HG02588 (cell line): ENCODE measurements around the gene JARID2.

Experiments
- ATAC-seq: cut with Tn5 transposase; IDR thresholded peaks from one replicate; pipeline ENCODE4 v1.9.1; 2021; ENCODE audit warnings: mild to moderate bottlenecking, moderate library complexity; ENCODE audit not compliant: unreplicated experiment

JARID2 gene

GRCh38 chr6:15433511-15433861 is 187.6 kb downstream of the JARID2 start:
- no peak for ATAC-seq

- ATAC-seq, result no peak
Observed at GRCh38 chr6:15434263-15434662, 188.4 kb downstream of the JARID2 start.

DNA sequence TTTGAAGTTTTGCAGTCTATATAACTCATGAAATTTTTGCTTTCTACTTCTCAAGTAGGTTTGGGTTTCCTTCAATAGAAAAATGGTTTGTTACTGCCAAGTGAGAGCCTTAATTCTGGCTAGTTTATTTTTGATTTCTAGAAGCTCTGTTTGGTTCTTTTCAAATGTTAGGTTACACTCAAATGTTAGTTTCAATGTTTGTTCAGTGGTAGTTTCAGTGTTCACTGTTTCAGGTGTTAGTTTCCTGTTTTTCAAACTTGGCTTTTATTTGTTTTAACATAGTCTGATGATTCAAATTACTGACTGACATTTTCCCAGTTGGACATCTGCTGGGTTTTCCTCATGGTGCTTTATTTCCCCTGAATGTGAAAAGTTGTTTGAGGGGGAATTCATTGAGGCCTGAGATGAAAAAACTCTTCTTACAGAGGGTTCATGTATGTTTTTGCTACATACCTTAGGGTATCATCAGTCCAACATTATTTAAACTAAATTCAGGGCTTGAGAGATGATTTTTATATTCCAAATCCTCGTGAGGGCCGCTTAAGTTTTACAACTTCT is 189.0 kb downstream of the JARID2 start:
- ATAC-seq, result no peak

GRCh38 chr6:15435468-15435867 is 189.6 kb downstream of the JARID2 start:
- ATAC-seq, result no peak

DNA sequence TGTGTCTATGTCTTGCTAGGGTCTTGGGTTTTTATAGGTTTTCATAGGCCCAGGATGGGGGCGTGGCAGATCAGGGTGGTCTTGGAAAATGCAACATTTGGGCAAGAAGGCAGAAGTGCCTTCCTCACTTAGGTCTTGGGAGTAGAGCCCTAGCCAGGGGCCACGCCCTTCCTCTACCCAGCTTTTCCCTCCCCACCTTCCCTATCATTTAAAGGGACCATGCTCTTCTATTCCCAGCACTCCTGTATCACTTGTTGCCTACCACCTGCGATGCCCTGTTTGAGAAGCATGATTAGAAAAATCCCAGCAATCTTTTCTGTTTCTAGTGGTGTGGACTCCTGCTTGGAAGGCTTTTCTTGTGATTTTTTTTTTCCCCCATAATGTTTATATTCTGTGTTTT is 190.6 kb downstream of the JARID2 start:
- no peak for ATAC-seq

GRCh38 chr6:15437090-15437635 is 191.3 kb downstream of the JARID2 start:
- ATAC-seq, result no peak

DNA sequence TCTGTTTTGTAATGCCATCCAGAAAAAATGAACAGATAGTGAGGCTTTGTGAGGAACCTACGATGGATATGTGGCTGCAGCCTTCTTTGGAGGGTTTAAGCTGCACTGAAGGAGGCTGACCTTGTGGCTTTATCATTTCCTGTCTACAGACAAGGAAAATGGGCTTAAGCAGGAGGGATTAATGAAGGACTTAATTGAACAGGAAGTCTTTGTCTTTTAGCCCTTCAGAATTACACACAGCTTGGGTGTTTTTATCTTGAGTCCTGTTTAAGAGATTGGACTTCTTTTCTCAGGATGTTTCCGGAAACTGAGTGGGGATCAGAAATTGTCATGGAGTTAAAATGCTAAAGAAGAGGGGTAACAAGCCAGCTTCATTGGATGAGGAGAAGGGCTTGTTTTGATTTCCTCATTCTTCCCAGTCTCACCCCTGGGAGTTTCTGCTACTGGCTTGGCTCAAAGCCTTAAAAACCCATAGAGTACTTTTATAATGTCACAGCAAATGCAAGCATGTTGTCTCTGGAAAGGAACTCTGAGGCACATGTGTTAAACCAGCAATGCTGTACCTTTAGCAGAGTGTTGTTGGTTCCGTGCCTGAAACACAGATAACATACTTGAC is 193.6 kb downstream of the JARID2 start:
- no peak for ATAC-seq

- ATAC-seq, result no peak
Observed at GRCh38 chr6:15440040-15440439, 194.2 kb downstream of the JARID2 start.

DNA sequence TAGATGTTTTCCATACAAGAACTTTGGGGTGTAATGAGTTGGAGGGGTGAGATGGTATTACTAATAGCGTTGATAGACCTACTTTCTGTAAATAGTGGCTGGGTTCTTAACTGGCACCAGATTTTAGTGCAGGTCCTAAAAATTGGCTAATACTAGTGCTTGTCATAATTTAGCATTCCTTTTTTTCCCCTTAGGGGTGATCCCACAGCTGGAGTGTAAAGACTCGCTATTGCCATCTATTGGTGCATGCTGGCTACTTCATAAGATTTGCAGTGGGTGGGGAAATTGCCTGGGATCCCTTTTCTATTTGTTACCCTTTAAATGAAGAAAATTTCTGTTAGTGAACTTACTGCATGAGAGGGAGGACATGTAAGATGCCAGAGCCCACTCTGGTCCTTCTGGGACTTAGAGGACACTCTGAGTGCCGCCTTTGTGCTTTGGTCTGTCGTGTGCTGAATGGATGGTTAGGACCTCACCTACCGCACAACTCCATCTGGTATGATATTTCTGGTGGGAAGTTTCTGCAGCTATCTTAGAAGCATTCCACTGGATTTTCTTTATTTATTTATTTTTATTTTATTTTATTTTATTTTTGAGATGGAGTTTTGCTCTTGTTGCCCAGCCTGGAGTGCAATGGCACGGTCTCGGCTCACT is 195.5 kb downstream of the JARID2 start:
- ATAC-seq, result no peak

DNA sequence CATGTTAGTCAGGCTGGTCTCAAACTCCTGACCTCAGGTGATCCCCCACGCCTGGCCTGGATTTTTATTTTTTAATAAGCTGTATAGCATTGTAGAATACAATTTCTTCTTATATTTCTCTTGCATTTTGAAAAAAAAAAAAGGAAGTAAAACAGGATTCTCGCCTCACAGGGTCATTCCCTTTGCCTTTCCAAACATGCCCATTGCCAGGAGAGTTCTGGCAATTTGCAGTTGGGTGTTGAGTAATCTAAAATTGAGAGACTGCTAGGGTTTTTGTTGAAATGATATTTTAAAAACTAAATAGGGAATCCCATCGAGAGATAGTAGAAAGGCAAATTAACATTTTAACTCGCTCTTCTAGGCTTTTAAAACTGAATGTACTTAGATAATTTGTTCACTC is 196.1 kb downstream of the JARID2 start:
- no peak for ATAC-seq

- no peak for ATAC-seq
Observed at GRCh38 chr6:15442467-15442866, 196.6 kb downstream of the JARID2 start.

- ATAC-seq, result no peak
Observed at GRCh38 chr6:15443119-15443830, 197.4 kb downstream of the JARID2 start.

DNA sequence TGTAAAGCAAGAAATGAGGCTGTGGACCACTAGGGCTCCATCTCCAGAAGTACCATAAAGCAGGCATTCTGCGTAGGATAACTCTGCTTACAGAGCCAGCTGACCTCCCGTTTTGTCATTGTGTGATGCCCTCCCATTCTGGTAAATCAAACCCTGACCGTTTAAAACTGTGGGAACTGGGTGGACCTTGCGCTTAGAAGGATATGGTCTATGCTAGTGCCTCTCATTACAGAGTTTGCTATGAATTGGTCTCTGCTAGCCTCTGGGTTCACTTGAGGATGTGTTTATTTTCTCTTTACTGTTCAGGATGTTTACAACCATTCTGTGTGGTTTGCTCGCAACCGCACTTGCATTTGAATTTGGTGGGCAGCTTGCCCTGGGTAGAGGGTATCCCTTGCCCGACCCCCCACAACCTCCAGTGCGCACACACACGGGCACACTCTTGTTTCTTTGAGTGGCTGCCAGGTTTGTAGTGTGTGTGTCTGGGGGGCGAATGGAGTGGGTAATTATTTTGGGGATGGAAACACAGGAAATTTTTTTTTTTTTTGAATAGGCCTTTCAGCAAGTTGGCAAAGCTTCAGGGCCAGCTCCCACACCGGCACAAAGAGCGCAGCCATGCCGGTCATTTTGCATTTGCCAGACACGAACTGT is 198.3 kb downstream of the JARID2 start:
- ATAC-seq, result no peak

DNA sequence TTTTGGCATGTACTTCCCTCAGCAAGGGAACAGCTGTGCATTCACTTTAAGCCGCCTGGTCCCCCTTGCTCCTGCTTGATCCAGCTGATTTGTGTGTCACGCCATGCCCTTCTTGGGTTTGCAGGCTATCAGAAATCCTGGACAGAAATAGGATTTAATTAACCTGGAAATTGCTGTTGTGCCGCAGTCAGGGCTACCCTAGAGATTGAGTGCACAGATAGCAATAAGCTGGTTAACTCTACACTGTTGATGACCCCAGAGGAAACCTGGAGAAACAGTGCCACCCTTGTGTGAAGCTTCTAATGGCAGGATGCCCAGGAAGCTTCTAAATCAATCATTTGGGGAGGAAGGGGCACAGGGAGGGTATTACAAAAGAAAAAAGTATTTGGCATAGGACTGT is 199.0 kb downstream of the JARID2 start:
- ATAC-seq, result no peak

GRCh38 chr6:15447546-15448267 is 201.8 kb downstream of the JARID2 start:
- ATAC-seq, result no peak

DNA sequence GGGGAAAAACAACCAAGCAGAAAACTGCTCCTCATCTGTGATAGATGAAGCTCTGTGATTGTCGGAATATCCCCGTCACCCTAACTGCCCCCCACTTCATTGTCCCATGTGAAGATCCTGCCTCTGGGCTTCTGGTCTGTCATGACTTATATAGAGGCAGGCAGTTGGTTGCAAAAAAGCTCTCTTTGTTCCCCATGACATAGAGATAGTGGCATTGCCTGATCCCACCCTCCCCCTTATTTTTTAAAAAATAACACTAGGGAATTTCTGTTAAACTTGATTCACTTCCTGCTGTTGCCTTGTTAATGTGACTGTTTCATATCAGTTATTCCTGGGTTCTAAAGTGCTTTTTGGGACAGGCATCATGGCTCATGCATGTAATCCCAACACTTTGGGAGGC is 203.1 kb downstream of the JARID2 start:
- ATAC-seq, result no peak

DNA sequence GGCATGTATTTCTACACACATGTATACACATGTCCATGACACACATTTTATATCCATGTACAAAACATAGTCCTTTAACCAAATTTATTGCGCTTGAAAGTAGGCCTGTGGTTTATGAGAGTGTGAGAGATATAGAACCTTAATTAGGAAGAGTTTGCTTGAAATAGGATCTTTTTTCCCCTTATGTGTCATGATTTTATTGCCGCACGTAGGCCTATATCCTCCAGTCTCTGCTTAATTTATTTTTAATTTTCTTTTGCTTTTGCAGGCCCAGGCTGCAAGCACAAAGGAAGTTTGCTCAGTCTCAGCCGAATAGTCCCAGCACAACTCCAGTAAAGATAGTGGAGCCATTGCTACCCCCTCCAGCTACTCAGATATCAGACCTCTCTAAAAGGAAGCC is 205.9 kb downstream of the JARID2 start:
- ATAC-seq, result no peak

- no peak for ATAC-seq
Observed at GRCh38 chr6:15452182-15452941, 206.5 kb downstream of the JARID2 start.

DNA sequence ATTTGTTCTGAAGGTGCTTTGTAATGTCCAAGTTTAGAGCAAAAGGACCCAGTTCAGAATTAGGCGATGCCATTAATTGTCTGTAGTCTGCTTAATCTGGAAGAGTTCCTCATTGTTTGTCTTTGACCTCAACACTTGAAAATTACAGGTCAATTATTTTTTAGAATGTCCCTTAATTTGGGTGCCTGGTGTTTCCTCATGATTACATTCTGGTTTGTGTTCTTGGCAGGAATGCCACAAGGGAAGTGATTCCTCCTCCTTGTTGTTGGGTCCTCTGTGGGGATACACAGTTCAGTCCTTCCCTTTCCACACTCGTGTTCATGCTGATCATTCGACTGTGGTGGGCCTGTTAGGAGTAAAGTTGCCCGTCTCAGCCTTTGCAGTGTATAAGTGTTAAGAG is 207.3 kb downstream of the JARID2 start:
- ATAC-seq, result no peak

DNA sequence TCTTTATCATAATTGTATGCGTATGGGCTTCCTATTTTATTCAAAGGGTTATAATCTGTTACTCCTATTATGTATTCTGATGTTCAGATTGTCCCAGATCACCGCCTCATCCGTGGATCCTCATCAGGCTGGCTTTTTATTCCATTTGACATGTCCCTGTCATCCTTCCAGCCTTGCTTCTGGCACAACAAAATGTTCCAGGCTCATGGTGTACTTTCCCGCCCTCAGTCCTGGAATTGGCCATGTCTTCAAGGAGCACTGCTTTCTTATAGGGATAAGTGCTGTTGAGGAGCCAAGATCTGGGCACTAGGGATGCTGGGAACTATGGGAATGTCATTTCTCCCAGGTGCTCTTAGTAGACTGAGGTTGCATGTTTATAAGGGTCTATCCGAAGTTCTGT is 207.8 kb downstream of the JARID2 start:
- no peak for ATAC-seq
